Measurements from ENCODE around the gene RGMA.

RGMA gene

GRCh38 chr15:93028632-93029213 is 60.3 kb downstream of the RGMA start:
- H3K36me3 ChIP-seq (ENCODE audit: insufficient read depth), result peaks cover 13% of the 10 kb centered on the region; the same call in 1 of the 2 replicates
- H3K4me3 ChIP-seq (IDR thresholded peaks at IDR 0.05; ENCODE audit: insufficient read depth, low read depth, low read length), result no peak overlapping the region
- H3K4me1 ChIP-seq (ENCODE audit: low read depth, poor library complexity, severe bottlenecking), result peaks cover 61% of the 10 kb centered on the region
- no peak for TF ChIP-seq CTCF (conservative IDR thresholded peaks at IDR 0.05; ENCODE audit: low read depth, low read length)
- H3K27me3 ChIP-seq (ENCODE audit: insufficient read depth, low read depth), result no peaks in the 10 kb centered on the region
- H4K20me1 ChIP-seq (ENCODE audit: insufficient read depth), result no peaks in the 10 kb centered on the region
- H3K79me2 ChIP-seq (ENCODE audit: insufficient read depth, low read depth), result no peaks in the 10 kb centered on the region
- H3K4me2 ChIP-seq, result peak overlapping the region; percentile 79
- peak overlapping the region; percentile 80 for H3K27ac ChIP-seq
- H2AFZ ChIP-seq (ENCODE audit: low read depth), result no peak overlapping the region; the same call in 1 of the 2 replicates
- peak overlapping the region; percentile 37; the same call in 1 of the 2 replicates for H3K9ac ChIP-seq

GRCh38 chr15:93028111-93028631 is 60.8 kb downstream of the RGMA start:
- Histone ChIP-seq H3K4me3 (IDR thresholded peaks at IDR 0.05; ENCODE audit: insufficient read depth, low read depth, low read length) (no peak overlapping the region), H3K79me2 (ENCODE audit: insufficient read depth, low read depth) (no peaks in the 10 kb centered on the region), H2AFZ (ENCODE audit: low read depth) (no peak overlapping the region), H3K4me2 (peak overlapping the region; percentile 79), H4K20me1 (ENCODE audit: insufficient read depth) (no peaks in the 10 kb centered on the region), H3K36me3 (ENCODE audit: insufficient read depth) (peaks cover 13% of the 10 kb centered on the region), H3K27ac (peak overlapping the region; percentile 80), H3K9ac (peak overlapping the region; percentile 37; the same call in 1 of the 2 replicates), H3K27me3 (ENCODE audit: insufficient read depth, low read depth) (no peaks in the 10 kb centered on the region), H3K4me1 (ENCODE audit: low read depth, poor library complexity, severe bottlenecking) (peaks cover 61% of the 10 kb centered on the region)
- TF ChIP-seq CTCF (conservative IDR thresholded peaks at IDR 0.05; ENCODE audit: low read depth, low read length), result no peak

GRCh38 chr15:93027413-93027812 is 61.6 kb downstream of the RGMA start:
- Histone ChIP-seq H3K4me3 (IDR thresholded peaks at IDR 0.05; ENCODE audit: insufficient read depth, low read depth, low read length) (no peak overlapping the region), H3K27ac (peak overlapping the region; percentile 80), H3K9ac (no peak overlapping the region), H3K79me2 (ENCODE audit: insufficient read depth, low read depth) (no peaks in the 10 kb centered on the region), H4K20me1 (ENCODE audit: insufficient read depth) (no peaks in the 10 kb centered on the region), H3K4me2 (peak overlapping the region; percentile 79; the same call in 1 of the 2 replicates), H3K4me1 (ENCODE audit: low read depth, poor library complexity, severe bottlenecking) (peaks cover 61% of the 10 kb centered on the region), H3K27me3 (ENCODE audit: insufficient read depth, low read depth) (no peaks in the 10 kb centered on the region), H3K36me3 (ENCODE audit: insufficient read depth) (peaks cover 16% of the 10 kb centered on the region), H2AFZ (ENCODE audit: low read depth) (no peak overlapping the region)
- no peak for TF ChIP-seq CTCF (conservative IDR thresholded peaks at IDR 0.05; ENCODE audit: low read depth, low read length)

- Histone ChIP-seq H3K36me3 (ENCODE audit: insufficient read depth) (peaks cover 16% of the 10 kb centered on the region), H3K4me2 (no peak overlapping the region; the same call in 1 of the 2 replicates), H3K9ac (no peak overlapping the region), H3K27me3 (ENCODE audit: insufficient read depth, low read depth) (no peaks in the 10 kb centered on the region), H3K79me2 (ENCODE audit: insufficient read depth, low read depth) (no peaks in the 10 kb centered on the region), H4K20me1 (ENCODE audit: insufficient read depth) (no peaks in the 10 kb centered on the region), H3K4me1 (ENCODE audit: low read depth, poor library complexity, severe bottlenecking) (peaks cover 66% of the 10 kb centered on the region), H3K27ac (no peak overlapping the region; the same call in 1 of the 2 replicates), H2AFZ (ENCODE audit: low read depth) (no peak overlapping the region), H3K4me3 (IDR thresholded peaks at IDR 0.05; ENCODE audit: insufficient read depth, low read depth, low read length) (no peak overlapping the region)
- TF ChIP-seq CTCF (conservative IDR thresholded peaks at IDR 0.05; ENCODE audit: low read depth, low read length), result no peak
Observed at GRCh38 chr15:93026380-93026817, 62.6 kb downstream of the RGMA start.
